Mesothelial cell of epicardium (in vitro differentiated cells): ENCODE results near the gene MESP1. TPM values are rescaled to one million over a fixed set of nuclear protein-coding genes. Genes with fewer than 3 reads are reported as not detected.
"Not testable (repeated sequence)": the region's sequence is repeated elsewhere in the genome, so short reads cannot be mapped to it uniquely, and the experiment has no call there.

ENCODE experiments used
- DNase-seq, 2 experiments: peaks; one replicate each; pipeline ENCODE4 v3.0.0; 2021; ENCODE audit warnings: low spot score in 2 of 2; ENCODE audit not compliant: unreplicated experiment in 2 of 2
- H3K27ac Mint-ChIP-seq: 2 replicates; pipeline ENCODE4 v1.8.0; 2021; ENCODE audit warnings: mixed read lengths
- H3K27me3 Mint-ChIP-seq: 2 replicates; pipeline ENCODE4 v1.8.0; 2021; ENCODE audit warnings: low read depth, mixed read lengths
- H3K36me3 Mint-ChIP-seq: 2 replicates; pipeline ENCODE4 v1.8.0; 2021; ENCODE audit warnings: mixed read lengths
- H3K4me1 Mint-ChIP-seq: 2 replicates; pipeline ENCODE4 v1.8.0; 2021; ENCODE audit warnings: mixed read lengths
- H3K4me3 Mint-ChIP-seq: 2 replicates; pipeline ENCODE4 v1.8.0; 2021; ENCODE audit warnings: mild to moderate bottlenecking, moderate library complexity, mixed read lengths
- H3K9me3 Mint-ChIP-seq: 2 replicates; pipeline ENCODE4 v1.8.0; 2021; ENCODE audit warnings: mixed read lengths
- total RNA-seq: library from RNA; stranded (reverse); gene quantifications from 3 replicates; pipeline ENCODE4 v1.2.1, GENCODE V29; 2021
- TF ChIP-seq, protein P1 (sequence below): fragments of 200-600 bp; sonication (generic); IDR thresholded peaks from one replicate; pipeline ENCODE4 v1.5.0; 2021; ENCODE audit warnings: antibody characterized with exemption; ENCODE audit not compliant: unreplicated experiment

Gene MESP1
- total RNA-seq, 1 donor from 2014 or later, result not detected

GRCh38 chr15:89794627-89795241, 43.7 kb upstream of the MESP1 start:
- H3K27me3 Mint-ChIP-seq, result no peaks in the 10 kb centered on the region
- H3K4me3 Mint-ChIP-seq, result no peak overlapping the region
- peak overlapping the region; percentile 68 for H3K27ac Mint-ChIP-seq
- H3K9me3 Mint-ChIP-seq, result peaks cover 3% of the 10 kb centered on the region
- H3K4me1 Mint-ChIP-seq, result peaks cover 12% of the 10 kb centered on the region
- DNase-seq, result no peak
- TF ChIP-seq, protein P1, sequence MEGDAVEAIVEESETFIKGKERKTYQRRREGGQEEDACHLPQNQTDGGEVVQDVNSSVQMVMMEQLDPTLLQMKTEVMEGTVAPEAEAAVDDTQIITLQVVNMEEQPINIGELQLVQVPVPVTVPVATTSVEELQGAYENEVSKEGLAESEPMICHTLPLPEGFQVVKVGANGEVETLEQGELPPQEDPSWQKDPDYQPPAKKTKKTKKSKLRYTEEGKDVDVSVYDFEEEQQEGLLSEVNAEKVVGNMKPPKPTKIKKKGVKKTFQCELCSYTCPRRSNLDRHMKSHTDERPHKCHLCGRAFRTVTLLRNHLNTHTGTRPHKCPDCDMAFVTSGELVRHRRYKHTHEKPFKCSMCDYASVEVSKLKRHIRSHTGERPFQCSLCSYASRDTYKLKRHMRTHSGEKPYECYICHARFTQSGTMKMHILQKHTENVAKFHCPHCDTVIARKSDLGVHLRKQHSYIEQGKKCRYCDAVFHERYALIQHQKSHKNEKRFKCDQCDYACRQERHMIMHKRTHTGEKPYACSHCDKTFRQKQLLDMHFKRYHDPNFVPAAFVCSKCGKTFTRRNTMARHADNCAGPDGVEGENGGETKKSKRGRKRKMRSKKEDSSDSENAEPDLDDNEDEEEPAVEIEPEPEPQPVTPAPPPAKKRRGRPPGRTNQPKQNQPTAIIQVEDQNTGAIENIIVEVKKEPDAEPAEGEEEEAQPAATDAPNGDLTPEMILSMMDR, result no peak
- H3K36me3 Mint-ChIP-seq, result peaks cover 1% of the 10 kb centered on the region

DNA sequence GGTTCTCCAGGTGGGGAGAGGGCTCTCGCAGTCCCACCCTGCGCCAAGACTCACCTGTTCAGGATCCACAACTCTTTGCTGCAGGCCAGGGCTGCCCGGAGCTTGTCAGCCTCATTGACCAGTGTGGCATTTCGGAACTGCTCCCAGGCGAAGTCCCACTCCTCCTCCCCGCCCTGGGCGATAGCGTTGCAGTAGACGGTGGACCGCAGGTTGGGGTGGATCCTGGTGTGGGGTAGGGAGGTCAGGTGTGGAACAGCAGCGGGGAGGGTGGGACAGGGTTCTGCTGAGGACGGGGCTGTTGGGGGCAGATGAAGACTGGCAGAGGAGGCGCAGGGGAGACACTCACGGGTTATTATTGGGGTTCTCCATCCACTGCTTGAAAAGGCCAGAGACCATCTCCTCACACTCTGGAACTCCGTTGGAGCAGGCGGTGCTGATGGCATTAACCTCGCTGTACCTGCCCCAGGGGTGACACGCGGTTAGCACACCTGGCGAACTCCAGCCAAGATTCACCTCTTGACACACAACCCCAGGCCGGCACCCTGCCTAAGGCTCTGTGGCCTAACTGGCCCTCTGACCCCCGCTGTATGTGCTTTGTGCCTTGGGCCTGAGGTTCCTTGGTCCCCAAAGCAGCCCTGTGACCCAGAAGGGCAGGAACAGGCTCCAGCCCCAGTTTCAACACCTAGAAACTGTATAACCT, 41.2 kb upstream of the MESP1 start:
- TF ChIP-seq, protein P1, result no peak
- no peak overlapping the region for H3K4me3 Mint-ChIP-seq
- H3K27ac Mint-ChIP-seq, result no peak overlapping the region
- no peaks in the 10 kb centered on the region for H3K27me3 Mint-ChIP-seq
- DNase-seq, result no peak
- H3K4me1 Mint-ChIP-seq, result peaks cover 12% of the 10 kb centered on the region
- peaks cover 9% of the 10 kb centered on the region for H3K36me3 Mint-ChIP-seq
- peaks cover 15% of the 10 kb centered on the region for H3K9me3 Mint-ChIP-seq

DNA sequence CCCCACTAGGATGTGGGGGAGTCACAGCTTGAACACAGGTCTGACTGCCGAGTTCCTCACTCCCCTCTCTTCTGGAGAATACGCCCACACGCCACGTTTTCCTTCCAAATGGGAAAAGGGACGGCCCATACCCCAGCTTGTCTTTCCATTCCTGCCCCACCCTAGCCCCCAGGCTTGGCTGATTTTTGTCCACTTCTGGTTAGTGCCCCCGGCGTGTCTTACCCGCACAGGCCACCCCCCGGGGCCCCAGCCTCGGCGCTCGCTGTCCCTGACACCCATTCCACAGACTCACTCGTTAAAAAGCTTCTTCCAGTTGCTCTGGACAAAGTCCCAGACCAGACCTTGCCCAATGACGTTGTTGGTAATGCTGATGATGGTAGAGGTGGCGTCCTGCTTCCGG, 39.6 kb upstream of the MESP1 start:
- no peak for DNase-seq
- Mint-ChIP-seq H3K9me3 (peaks cover 16% of the 10 kb centered on the region), H3K4me3 (no peak overlapping the region), H3K4me1 (peaks cover 13% of the 10 kb centered on the region), H3K27me3 (no peaks in the 10 kb centered on the region), H3K27ac (no peak overlapping the region), H3K36me3 (peaks cover 8% of the 10 kb centered on the region)
- TF ChIP-seq, protein P1, result no peak

DNA sequence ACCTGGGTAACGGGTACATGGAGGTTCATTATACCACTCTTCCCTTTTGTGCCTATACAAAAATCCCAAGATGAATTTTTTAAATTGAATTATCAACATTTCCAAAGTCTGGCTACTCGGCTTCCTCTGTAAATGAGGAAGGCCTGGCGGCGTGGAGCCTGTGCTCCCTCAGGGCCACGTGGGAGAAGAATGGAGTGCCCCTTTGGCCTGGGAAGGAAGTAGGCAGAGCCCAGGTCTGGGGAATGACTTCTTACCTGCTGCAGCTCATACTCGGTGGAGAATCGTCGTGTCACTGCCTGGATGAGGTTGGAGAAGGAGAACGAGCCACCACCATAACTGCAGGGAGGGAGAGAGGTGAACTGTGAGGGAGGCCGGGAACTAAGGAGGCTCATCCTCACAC, 39.2 kb upstream of the MESP1 start:
- H3K36me3 Mint-ChIP-seq, result peaks cover 8% of the 10 kb centered on the region
- peaks cover 13% of the 10 kb centered on the region for H3K4me1 Mint-ChIP-seq
- H3K9me3 Mint-ChIP-seq, result peaks cover 18% of the 10 kb centered on the region
- no peak overlapping the region for H3K4me3 Mint-ChIP-seq
- no peak overlapping the region for H3K27ac Mint-ChIP-seq
- TF ChIP-seq, protein P1, result no peak
- DNase-seq, result no peak
- H3K27me3 Mint-ChIP-seq, result no peaks in the 10 kb centered on the region

DNA sequence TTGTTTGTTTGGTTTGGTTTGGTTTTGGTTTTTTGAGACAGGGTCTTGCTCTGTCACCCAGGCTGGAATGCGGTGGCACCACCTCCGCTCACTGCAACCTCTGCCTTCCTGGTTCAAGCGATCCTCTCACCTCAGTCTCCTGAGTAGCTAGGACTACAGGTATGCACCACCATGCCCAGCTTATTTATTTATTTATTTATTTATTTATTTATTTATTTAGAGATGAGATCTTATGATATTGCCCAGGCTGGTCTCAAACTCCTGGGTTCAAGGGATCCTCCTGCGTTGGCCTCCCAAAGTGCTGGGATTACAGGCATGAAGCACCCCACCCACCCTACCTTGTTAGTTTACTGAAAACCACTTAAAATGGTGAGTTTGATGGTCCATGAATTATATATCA, 37.5 kb upstream of the MESP1 start:
- peaks cover 18% of the 10 kb centered on the region for H3K9me3 Mint-ChIP-seq
- not testable (repeated sequence) for H3K36me3 Mint-ChIP-seq, H3K27me3 Mint-ChIP-seq, H3K4me3 Mint-ChIP-seq, H3K27ac Mint-ChIP-seq, DNase-seq
- H3K4me1 Mint-ChIP-seq, result peaks cover 12% of the 10 kb centered on the region

DNA sequence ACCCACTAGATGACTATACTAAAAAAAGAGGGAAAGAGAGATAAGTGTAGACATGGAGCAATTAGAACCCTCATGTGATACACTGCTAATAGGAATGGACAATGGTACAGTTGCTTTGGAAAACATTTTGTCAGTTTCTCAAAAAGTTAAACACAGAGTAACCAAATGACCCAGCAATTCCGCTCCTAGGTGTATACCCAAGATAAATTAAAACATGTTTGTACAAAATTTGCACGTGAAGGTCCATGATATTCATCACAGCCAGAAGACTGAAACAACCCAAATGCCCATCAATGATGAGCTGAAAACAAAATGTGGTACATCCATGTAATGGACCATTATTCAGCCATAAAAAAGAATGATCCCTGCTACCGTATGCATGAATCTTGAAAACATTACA, 36.9 kb upstream of the MESP1 start:
- Mint-ChIP-seq H3K9me3 (peaks cover 18% of the 10 kb centered on the region), H3K27me3 (no peaks in the 10 kb centered on the region), H3K27ac (no peak overlapping the region), H3K4me3 (no peak overlapping the region), H3K4me1 (peaks cover 19% of the 10 kb centered on the region), H3K36me3 (peaks cover 8% of the 10 kb centered on the region)
- TF ChIP-seq, protein P1, result no peak
- DNase-seq, result no peak
